ENCODE measurements around the gene OR6S1. TPM values are rescaled to one million over a fixed set of nuclear protein-coding genes. Genes with fewer than 3 reads are reported as not detected.
"Not testable (repeated sequence)": the region's sequence is repeated elsewhere in the genome, so short reads cannot be mapped to it uniquely, and the experiment has no call there.

Gene OR6S1
- polyA plus RNA-seq, 1 donor: not detected

DNA sequence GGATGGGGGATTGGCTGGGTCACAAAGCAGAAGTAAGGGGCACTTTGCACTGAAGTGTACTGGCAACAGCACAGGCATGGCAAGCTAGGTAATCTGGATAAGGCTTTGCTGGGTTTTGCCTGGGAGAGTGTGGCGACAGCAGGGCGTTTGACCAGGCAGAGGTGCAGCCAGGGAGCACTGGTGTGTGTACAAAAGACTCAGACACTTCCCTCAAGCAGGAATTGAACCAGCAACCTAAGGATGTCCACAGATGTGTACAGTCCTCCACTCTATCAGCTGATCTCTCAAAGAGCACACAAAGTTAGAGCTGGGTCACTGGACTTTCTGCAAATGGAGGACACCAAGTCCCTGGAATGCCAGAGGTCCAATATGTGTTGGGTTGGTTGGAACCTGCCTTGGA lies 27.5 kb upstream of the OR6S1 start:
- no peak for DNase-seq

DNA sequence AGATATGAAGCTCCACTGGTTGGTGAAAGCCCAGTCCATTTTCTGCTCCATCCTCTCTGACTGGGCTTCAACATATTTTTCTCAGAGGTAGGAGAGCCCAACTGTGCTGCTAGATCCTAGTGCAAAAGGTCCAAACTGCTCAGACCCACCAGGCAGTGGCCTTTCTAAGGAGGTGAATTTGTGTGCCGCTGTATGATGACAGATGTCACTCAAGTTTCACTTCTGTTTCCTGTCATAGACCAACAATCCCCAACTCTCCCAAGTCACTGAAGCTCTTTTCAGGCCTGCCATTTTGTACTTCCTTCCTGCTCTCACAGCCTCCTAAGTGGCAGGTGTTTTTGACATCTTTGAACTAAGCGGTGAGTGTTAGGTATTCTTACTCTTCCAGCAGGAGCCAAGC lies 26.5 kb upstream of the OR6S1 start:
- DNase-seq: no peak

DNA sequence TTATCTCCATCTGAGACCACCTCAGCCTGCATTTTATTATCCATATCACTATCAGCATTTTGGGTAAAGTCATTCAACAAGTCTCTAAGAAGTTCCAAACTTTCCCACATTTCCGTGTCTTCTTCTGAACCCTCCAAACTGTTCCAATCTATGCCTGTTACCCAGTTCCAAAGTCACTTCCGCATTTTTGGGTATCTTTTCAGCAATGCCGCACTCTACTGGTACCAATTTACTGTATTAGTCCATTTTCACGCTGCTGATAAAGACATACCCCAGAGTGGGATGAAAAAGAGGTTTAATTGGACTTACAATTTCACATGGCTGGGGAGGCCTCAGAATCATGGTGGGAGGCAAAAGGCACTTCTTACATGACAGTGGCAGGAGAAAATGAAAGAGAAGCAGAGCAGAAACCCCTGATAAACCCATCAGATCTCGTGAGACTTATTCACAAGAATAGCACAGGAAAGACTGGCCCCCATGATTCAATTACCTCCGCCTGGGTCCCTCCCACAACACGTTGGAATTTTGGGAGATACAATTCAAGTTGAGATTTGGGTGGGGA lies 25.0 kb upstream of the OR6S1 start:
- not testable (repeated sequence) for DNase-seq

DNA sequence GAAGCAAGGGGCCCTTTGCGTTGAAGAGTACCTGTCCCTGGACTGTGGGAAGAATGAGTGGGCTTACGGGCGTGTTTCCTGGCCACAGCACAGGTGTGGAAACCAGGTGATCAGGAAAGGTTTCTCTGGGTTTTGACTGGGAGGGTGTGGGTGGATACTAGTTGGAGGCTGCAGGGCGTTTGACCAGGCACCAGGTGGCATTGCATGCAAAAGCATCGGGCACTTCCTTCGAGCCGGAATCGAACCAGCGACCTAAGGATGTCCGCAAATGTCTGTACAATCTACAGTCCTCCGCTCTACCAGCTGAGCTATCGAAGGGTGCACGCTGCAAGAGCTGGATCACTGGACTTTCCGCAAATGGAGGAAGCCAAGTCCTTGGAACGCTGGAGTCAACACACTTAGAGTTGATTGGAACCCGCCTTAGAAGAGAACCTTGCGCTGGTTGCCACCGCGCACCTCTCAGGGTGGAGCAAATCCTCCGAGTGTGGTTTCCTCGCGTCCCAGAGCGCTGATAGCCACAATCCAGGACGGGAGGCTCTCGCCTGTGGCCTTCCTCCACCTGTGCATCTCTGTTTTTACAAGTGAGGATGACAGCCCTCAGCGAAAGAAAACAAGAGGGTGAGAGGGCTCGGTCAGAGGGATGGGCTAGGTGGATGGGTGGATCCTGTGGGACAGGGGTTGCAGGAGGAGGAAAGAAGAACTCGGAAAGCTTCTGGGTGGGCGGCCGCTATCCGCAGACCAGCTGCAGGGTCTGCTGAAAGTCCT lies 21.7 kb upstream of the OR6S1 start:
- peak; percentile 51 for DNase-seq

DNA sequence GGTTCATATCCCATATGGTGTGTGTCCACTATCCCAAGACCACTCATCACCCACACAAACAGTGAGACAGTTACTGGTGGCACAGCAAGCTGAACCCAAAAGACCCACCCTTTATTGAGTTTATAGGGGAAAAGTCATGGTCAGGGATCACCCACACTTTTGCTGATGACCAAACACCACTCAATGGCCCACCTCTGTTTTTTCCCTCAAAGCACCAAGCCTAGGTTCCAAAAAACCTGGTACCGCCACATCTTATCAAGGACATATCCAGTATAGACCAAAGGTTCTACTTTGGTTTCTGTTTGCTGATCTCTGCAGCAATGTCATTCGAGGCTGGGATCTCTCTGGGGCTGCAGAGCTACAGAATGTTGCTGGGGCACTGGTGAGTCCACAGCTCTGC lies 19.7 kb upstream of the OR6S1 start:
- DNase-seq: no peak

DNA sequence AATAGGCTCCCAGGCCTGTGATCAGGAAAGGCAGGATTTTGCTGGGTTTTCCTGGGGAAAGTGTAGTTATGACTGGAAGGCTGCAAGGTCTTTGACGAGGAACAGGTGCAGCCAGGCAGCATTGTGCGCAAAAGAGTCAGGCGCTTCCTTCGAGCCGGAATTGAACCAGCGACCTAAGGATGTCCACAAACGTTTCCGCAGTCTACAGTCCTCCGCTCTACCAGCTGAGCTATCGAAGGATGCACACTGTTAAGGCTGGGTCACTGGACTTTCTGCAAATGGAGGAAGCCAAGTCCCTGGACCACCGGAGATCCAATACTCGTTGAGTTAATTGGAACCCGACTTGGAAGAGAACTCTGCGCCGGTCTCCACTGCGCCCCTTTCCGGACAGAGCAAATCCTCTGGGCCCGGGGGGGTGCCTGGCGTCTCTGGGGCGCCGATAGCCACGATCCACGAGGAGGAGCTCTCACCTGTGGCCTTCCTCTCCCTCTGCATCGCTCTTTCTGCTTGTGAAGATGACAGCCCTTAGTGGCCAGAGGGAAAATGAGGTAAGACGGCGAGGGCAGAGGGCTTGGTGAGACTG lies 18.4 kb upstream of the OR6S1 start:
- no peak for DNase-seq

DNA sequence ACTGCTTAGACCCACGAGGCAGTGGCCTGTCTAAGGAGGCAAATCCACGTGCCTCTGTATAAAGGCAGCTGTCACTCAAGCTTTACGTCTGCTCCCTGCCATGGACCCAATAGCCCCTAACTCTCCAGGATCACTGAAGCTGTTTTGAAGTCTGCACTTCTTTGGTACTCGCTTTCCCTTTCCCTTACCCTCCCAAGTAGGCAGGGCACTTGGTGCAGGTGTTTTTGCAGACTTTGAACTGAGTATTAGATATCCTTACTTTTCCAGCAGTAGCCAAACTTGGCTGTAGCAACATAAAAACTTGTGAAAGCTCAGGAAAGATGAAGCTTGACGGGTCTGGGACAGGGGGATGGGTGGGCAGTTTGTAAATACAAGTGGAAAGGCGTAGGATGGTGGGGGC lies 17.8 kb upstream of the OR6S1 start:
- no peak for DNase-seq

DNA sequence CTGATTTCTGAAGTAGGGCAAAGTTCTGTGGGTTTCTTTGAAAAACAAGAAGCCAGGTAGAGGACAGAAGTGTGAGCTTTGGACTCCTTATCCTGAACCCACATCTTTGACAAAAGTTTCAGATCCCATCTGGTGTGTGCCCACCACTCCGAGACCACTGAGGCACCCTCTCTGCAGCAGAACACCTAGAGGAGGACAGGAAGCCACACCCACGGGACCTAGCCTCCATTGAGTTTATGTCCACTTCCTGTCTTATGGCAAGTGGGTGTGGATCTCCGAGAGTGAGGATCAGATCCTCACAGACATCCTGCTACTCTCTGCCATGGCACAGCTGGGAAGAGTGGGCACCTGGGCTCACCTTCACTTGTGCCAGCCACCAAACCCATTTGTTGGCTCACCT lies 16.8 kb upstream of the OR6S1 start:
- no peak for DNase-seq

DNA sequence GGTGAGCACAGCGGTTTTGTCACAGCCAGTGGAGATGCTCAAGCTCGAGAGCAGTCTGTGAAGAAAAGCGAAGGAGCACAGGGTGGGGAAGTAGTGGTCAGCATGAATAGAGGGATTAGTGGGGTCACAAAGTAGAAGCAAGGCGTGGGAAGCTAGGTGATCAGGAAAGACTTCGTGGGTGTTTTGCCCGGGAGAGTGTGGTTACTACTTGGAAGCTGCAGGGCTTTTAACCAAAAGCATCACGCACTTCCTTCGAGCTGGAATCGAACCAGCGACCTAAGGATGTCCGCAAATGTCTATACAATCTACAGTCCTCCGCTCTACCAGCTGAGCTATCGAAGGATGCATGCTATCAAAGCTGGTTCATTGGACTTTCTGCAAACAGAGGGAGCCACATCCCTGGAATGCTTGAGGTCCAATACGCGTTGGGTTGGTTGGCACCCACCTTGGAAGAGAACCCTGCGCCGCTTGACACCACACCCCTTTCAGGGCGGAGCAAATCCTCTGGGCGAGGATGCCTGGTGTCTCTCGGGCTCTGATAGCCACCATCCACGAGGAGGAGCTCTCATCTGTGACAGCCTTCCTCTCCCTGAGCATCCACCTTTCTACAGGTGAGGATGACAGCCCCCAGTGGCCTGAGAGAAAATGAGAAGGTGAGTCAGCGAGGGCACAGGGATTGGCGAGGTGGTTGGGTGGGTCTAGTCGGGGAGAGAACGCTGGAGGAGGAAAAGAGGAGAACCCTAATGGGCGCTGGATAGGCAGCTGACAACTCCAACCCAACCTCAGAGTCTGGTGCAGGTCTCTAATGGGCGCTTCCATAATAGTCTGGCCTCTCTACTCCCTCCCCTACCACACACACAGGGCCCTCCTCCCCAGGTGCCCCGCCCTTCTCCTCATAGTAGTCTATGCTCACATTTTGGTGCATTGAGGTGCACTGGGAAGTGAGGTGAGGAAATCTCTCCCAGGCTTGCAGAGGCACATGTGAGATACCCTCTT lies 16.0 kb upstream of the OR6S1 start:
- DNase-seq: no peak

DNA sequence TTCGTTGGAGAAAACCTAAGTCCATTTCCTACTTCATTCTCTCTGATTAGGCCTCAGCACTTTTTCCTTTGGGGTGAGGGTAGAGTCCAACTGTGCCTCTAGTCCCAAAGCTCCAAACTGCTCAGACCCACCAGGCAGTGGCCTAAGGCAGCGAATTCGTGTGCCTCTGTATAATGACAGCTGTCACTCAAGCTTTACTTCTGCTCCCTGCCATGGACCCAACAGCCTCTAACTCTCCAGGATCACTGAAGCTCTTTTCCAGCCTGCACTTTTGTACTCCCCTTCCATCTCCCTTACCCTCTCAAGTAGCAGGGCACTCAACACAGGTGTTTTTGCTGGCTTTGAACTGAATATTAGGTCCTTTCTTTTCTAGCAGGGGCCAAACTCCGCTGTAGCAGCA lies 14.8 kb upstream of the OR6S1 start:
- no peak for DNase-seq

DNA sequence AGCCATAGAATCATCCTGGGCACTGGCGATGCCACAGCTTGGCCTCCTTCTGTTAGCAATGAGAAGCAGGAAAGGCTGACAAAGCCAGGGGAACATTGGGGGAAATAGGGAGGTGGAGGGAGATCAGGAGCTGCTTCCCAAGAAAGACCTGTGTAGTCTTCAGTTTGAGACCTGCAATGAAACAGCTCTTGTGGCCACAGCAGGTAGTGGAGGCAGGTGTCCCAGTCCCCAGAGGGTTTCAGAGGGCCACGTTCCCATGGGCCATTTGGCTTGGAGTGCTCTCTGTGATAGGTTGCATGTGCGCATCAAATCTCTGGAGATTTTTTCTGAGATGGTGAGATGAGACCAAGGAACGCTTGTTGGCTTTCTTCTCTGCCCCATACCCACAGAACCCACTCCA lies 14.4 kb upstream of the OR6S1 start:
- DNase-seq: no peak

DNA sequence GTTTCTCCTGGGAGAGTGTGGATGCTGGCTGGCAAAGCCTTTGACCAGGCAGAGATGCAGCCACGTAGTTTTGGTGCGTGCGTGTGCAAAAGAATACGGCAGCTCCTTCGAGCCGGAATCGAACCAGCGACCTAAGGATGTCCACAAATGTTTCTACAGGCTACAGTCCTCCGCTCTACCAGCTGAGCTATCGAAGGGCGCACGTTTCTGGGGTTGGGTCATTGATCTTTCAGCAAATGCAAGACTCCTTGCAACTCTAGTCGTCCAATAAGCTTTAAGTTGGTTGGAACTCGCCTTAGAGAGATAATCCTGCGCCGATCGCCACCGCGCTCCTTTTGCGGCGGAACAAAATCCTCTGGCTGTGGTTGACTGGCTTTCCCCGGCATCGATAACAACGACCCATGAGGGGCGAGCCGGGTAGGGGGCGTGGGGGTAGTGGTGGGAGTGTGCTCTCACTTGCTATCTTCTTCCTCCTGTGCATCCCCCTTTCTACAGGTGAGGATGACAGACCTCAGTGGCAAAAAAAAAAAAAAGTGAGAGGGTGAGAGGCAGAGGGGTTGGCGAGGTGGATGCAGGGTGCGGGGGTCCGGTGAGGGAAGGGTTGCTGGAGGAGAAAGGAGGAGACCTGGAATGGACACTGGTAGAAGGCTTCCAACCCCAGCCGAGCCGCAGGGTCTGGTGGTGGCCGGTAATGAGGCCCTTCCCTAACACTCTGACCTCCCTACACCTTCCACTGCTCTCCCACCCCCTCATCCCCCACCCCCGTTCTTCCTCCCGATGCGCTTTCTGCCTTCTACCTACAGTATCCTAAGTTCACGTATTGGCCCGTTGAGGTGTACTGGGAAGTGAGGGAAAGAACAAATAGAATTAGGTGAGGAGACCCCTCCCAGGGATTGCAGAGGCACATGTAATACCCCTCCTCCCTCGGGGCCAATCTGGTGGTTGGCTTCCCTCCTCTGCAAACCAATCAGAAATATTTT lies 11.8 kb upstream of the OR6S1 start:
- DNase-seq: no peak

DNA sequence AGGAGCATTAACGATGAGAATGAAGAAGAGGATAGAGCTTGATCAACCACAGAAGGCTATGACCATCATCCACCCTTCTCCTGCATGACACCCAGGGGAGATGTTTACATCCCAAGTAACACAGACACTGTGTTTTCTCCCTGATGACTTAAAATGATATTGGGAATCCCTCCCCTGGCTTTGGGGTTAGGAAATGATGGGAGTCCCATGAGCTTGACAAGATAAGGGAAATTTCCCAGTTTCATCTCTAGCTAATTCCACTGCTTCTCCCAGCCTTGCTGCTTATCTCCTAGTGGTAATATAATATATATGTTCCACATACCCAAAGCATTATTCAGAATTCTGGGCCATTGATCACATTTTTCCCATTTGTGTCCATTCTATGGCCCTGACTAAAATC lies 4.0 kb upstream of the OR6S1 start:
- no peak for DNase-seq

DNA sequence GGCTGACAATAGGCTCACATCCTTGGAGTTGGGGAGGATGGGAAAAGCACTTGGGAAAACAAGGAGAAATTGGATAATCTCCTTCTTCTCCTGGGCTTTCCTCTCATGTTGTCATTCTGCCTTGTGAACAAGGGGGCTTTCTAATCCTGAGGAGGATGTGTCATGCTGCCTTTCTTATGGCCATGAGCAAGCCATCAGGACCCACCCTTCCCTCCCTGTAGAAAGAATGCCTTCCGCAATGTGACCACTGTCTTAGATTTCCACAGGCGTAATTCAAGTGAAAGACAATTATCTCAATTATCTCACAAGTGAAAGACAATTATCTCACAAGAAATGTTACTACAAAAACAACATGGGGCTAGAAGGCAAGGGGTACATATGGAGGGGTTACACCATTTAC lies 3.0 kb upstream of the OR6S1 start:
- no peak for DNase-seq

DNA sequence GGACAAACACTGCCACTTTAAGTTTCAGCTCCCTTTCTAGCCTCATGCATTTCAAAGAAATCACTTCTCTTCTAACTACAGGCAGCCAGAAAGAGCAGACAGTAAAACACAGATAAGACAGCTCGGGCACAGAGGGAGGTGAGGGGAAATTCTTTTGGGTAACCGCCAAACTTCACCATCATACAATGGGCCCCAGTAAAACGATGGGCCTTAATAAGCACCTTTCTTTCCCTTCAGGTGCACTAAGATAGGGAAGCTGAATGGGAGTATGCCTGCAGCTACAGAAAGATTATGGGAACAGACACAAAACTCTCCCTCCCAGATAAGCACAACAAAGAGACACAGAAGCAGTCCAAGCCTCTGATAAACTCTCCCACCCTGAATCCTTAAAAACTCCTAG lies 1.3 kb upstream of the OR6S1 start:
- DNase-seq: not testable (repeated sequence)

DNA sequence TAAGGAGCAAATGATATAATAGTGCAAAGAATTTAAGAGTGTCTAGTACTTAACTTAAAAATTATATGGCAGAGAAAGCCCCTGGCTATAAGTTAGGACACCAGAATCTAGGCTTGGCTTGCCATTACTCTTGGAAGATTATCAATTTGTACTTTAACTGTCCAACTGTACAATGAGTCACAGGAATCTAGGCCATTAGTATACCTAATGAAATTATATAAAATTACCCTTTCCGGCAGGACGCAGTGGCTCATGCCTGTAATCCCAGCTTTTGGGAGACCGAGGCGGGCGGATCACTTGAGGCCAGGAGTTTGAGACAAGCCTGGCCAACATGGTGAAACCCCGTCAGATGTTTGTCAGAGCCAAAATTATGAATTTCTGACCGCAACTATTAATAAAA lies 691 bp upstream of the OR6S1 start:
- no peak for DNase-seq

DNA sequence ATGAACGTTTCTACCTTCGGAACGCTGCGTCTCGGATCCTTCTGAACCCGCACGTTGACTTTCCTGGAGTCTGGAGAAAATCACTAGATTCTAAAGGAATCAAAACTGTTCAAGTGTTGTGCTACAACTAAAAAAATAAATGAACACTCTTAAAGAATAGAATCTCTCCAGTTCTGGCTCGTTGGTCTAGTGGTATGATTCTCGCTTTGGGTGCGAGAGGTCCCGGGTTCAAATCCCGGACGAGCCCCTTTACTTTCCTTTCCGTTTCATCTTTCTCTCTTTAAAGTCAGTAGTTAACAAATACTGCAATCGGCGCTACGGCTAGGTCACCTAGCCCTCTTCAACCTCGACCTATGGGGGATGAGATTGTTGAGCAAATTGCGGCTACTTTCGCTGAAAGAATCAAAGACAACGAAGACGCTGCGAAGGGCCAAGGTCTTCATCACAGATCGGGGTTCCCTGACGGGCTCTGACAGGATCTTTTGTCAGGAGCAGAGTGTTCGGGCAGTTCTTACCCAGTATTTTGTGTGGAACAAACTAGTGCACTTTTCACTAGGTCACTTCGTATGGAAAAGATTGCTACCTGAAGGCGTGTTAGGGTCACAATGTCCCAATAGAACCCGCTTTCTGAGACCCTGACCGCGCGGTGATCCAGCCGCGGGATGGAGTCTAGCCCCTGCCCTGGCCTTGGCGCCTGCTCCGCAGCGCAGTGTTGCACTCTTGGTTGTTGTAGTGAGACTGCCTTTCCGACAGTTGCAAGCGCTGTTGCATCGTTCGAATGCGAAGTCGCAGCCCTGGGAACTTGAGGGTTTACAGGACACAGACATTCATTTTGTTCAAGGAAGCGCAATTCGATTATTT lies 8.4 kb downstream of the OR6S1 start:
- DNase-seq: no peak

DNA sequence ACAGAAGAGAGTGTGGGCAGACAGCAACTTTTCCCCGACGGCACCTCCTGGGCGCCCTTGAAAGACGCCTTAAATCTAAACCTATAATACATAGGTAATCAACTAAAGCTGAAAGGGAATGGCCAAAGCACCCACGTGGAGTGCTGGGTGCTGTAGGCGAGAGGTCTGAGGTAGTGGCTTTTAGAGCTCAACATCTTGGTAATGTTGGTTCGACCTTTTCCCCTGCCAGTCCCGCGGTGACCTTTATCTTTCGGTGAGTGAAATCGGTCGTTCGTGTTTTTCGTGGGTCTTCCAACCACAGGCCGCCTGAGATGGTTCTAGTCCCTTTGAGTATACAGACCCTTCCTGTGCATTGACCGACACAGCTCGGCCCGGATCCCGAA lies 9.1 kb downstream of the OR6S1 start:
- no peak for DNase-seq

DNA sequence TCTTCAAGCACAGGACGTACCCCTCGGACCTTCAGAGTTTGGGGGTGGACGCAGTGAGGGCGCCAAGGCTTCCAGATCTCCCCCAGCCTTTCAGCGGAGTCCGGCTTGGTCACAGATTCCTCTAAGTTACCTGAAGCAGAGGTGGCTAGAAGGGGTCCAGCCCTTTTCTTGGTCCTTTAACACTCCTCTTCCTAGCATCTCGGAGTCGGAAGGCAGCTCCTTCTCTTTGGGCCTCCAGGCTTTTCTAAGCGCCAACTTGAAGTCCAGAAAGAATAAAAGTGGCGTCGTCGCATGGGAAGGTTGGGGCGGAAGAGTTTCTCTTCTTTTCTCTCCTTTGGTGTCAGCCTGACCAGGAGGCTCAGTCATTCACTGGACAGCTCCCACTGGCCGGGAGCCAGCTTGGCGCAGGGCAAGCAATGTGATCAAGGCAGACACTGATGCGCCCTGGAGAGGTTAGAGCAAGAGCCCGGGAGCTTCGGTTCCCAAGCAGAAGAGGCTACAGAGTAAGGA lies 9.6 kb downstream of the OR6S1 start:
- no peak for DNase-seq
